Activated T-cell treated with anti-CD3 and anti-CD28 coated beads, Interleukin-2, amount 50 U/mL, for 24 hours (primary cell): ENCODE data around the gene GTF3C1.

Experiments used
- DNase-seq: peaks from one replicate; pipeline ENCODE4 v3.0.0-alpha.2; 2020
- H3K27ac Mint-ChIP-seq: 2 replicates; pipeline ENCODE4 v1.8.0; 2020; ENCODE audit warnings: mild to moderate bottlenecking, mixed read lengths
- H3K27me3 Mint-ChIP-seq: 2 replicates; pipeline ENCODE4 v1.8.0; 2020; ENCODE audit warnings: mixed read lengths
- H3K36me3 Mint-ChIP-seq: 2 replicates; pipeline ENCODE4 v1.8.0; 2020; ENCODE audit warnings: low read depth, mixed read lengths
- H3K4me1 Mint-ChIP-seq: 2 replicates; pipeline ENCODE4 v1.8.0; 2020; ENCODE audit warnings: low read depth, mixed read lengths
- H3K4me3 Mint-ChIP-seq: 2 replicates; pipeline ENCODE4 v1.8.0; 2020; ENCODE audit warnings: mild to moderate bottlenecking, moderate library complexity, mixed read lengths
- H3K9me3 Mint-ChIP-seq: 2 replicates; pipeline ENCODE4 v1.8.0; 2020; ENCODE audit warnings: mixed read lengths

Gene GTF3C1

DNA sequence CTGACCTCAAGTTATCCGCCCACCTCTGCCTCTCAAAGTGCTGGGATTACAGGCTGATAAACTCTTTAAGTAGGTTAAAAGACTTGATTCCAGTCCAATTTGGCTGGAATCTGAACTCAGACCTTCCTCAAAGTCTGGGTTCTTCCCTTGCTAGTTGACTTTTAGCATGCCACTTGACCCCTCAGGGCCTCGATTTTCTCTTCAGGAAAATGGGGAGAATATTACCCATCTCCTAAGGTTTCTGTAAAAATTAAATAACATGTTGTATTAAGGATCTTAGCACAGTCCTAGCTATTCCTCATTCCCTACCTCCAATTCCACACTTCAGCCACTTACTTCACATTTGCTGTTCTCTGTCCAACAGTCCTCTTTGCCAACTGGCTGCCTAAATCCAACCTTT lies 1.9 kb downstream of the GTF3C1 start:
- Mint-ChIP-seq H3K36me3 (peaks cover 43% of the 10 kb centered on the region), H3K27ac (no peak overlapping the region), H3K4me1 (peaks cover 39% of the 10 kb centered on the region), H3K9me3 (no peaks in the 10 kb centered on the region), H3K27me3 (no peaks in the 10 kb centered on the region), H3K4me3 (no peak overlapping the region)
- no peak for DNase-seq

DNA sequence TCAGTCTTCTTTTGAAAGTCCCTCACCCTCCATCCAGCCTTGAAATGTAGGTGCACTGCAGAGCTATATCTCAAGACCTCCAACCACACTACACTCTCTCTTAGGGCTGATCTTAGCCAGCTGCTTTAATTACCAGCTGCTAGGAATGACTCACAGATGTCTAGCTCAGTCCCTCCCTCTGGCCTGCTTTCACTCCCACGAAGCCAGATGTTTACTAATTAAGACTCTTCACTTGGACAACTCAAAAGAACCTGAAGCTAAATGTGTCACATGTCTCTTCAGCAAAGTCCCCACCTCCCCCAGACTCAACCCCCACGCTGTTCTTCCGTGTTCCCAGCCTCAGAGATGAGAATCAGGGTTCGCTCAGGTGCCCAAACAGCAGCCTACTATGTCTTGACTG lies 2.6 kb downstream of the GTF3C1 start:
- Mint-ChIP-seq H3K27ac (peak overlapping the region; percentile 9), H3K4me3 (peak overlapping the region; percentile 19), H3K9me3 (no peaks in the 10 kb centered on the region), H3K36me3 (peaks cover 50% of the 10 kb centered on the region), H3K4me1 (peaks cover 39% of the 10 kb centered on the region), H3K27me3 (no peaks in the 10 kb centered on the region)
- DNase-seq: no peak

DNA sequence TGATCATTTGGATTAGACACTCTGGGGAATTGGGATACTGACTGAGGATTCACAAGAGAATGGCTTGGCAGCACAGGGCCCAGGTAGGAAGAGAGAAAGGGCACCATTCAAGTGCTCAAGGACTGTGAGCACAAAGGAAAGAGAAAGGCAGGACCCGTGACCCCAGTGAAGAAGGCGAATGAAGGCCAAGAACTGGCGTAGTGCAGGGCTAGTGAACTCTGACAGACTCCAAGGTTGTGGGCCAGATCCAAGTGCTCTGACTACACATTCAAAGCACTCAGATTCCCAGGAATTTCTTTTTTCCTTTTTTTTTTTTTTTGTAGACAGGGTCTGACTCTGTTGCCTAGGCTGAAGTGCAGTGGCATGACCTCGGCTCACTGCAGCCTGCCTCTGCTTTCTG lies 5.0 kb downstream of the GTF3C1 start:
- Mint-ChIP-seq H3K4me1 (peaks cover 32% of the 10 kb centered on the region), H3K27me3 (no peaks in the 10 kb centered on the region), H3K36me3 (peaks cover 68% of the 10 kb centered on the region), H3K27ac (no peak overlapping the region), H3K4me3 (no peak overlapping the region), H3K9me3 (no peaks in the 10 kb centered on the region)
- no peak for DNase-seq

DNA sequence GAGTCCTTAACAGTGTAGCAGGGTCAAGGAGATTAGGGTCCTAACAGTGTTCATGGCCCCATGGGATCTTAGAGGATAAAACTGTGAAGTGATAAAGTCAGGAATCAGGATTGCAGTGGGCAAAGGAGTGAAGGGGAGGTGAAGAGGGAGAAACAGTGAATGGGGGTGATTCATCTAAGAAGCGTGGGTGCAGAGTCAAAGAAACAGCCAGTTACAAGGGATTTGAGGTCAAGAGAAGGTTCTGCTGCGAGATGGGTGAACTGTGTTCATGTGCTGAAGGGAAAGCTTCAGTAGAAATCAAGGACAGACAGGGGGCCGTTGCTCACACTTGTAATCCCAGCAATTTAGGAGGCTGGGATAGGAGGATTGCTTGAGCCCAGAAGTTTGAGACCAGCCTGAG lies 5.9 kb downstream of the GTF3C1 start:
- no peaks in the 10 kb centered on the region for H3K27me3 Mint-ChIP-seq
- H3K4me1 Mint-ChIP-seq: peaks cover 30% of the 10 kb centered on the region
- H3K4me3 Mint-ChIP-seq: no peak overlapping the region
- no peaks in the 10 kb centered on the region for H3K9me3 Mint-ChIP-seq
- no peak for DNase-seq
- peaks cover 72% of the 10 kb centered on the region for H3K36me3 Mint-ChIP-seq
- H3K27ac Mint-ChIP-seq: no peak overlapping the region

DNA sequence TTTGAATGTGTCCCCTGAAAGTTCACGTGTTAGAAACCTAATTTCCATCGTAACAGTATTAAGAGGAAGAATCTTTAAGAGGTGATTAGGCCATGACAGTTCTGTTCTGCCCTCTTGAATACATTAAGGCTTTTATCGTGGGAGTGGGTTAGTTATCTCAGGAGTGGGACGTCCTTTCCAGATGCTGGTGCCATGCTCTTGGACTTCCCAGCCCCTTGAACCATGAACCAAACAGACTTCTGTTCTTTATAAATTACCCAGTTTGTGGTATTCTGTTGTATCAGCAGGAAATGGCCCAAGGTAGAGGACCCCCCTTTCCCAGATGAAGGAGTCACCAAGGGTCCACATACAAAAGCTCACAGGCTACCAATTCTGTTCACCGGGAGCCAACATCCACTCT lies 10.1 kb downstream of the GTF3C1 start:
- Mint-ChIP-seq H3K9me3 (no peaks in the 10 kb centered on the region), H3K27me3 (no peaks in the 10 kb centered on the region), H3K4me3 (no peak overlapping the region), H3K4me1 (peaks cover 9% of the 10 kb centered on the region), H3K36me3 (peaks cover 94% of the 10 kb centered on the region), H3K27ac (no peak overlapping the region)
- DNase-seq: no peak

DNA sequence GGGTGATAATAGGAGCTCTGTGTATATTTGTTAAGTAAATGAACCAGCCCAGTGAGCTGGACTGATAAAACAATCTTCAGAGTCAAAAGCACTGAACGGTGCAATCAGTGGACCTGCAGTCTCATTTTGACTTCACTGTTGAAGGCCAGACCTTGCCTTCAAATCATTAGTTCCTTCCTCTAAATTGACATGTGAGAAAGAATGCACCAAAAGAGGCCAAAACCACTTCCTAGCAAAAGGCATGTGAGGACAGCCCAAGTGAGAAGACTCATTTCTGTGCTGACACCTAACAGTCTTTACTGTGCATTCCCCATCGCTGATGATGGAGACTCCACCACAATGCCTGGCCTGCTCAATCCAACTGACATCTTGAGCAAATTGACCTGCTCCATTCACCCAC lies 10.6 kb downstream of the GTF3C1 start:
- H3K4me3 Mint-ChIP-seq: no peak overlapping the region
- DNase-seq: no peak
- peaks cover 9% of the 10 kb centered on the region for H3K4me1 Mint-ChIP-seq
- no peaks in the 10 kb centered on the region for H3K9me3 Mint-ChIP-seq
- peaks cover 94% of the 10 kb centered on the region for H3K36me3 Mint-ChIP-seq
- H3K27me3 Mint-ChIP-seq: no peaks in the 10 kb centered on the region
- H3K27ac Mint-ChIP-seq: no peak overlapping the region

DNA sequence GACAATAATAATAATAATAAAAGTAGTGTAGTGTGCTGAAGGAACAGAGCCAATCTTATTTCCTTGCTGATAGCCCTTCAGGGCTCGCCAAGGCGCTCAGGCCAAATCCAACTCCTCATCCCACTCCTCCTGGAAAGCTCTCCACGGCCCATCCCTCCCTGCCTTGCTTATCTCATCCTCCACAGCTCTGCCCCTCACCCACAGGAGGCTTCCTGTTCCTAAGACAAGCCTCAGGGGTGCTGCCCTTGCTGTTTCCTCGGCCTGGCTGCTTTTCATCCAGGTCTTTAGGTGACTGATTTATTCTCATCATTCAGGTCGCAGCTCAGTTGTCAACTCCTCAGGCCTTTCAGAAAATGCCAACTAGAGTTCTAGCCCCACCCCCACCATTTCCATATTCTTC lies 11.2 kb downstream of the GTF3C1 start:
- peaks cover 94% of the 10 kb centered on the region for H3K36me3 Mint-ChIP-seq

DNA sequence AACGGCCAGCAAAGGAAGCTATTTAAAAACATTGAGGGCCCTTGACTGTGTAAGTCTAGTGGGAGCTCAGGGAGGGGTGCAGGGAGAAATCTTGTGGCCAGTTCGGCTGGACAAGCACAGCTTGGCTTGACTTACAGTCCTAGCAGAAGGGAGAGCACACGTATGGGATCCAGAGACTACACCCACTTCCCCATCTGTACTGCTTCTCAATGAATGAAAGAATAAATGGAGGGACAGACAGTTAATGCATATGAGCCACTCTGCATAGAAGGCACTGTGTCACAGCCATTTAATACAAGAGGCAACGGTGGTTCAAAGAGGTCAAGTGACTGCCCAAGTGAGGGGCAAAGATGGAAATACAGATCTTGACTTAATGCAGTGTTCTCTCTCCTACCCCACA lies 15.5 kb downstream of the GTF3C1 start:
- peaks cover 5% of the 10 kb centered on the region for H3K4me1 Mint-ChIP-seq
- no peaks in the 10 kb centered on the region for H3K27me3 Mint-ChIP-seq
- peaks cover 96% of the 10 kb centered on the region for H3K36me3 Mint-ChIP-seq
- H3K27ac Mint-ChIP-seq: no peak overlapping the region
- H3K4me3 Mint-ChIP-seq: no peak overlapping the region
- no peak for DNase-seq
- no peaks in the 10 kb centered on the region for H3K9me3 Mint-ChIP-seq

More for the DNA sequence above, 11.2 kb downstream of the GTF3C1 start:
- no peak for DNase-seq
- no peak overlapping the region for H3K27ac Mint-ChIP-seq
- H3K4me3 Mint-ChIP-seq: no peak overlapping the region
- H3K9me3 Mint-ChIP-seq: no peaks in the 10 kb centered on the region
- H3K27me3 Mint-ChIP-seq: no peaks in the 10 kb centered on the region
- H3K4me1 Mint-ChIP-seq: peaks cover 9% of the 10 kb centered on the region

DNA sequence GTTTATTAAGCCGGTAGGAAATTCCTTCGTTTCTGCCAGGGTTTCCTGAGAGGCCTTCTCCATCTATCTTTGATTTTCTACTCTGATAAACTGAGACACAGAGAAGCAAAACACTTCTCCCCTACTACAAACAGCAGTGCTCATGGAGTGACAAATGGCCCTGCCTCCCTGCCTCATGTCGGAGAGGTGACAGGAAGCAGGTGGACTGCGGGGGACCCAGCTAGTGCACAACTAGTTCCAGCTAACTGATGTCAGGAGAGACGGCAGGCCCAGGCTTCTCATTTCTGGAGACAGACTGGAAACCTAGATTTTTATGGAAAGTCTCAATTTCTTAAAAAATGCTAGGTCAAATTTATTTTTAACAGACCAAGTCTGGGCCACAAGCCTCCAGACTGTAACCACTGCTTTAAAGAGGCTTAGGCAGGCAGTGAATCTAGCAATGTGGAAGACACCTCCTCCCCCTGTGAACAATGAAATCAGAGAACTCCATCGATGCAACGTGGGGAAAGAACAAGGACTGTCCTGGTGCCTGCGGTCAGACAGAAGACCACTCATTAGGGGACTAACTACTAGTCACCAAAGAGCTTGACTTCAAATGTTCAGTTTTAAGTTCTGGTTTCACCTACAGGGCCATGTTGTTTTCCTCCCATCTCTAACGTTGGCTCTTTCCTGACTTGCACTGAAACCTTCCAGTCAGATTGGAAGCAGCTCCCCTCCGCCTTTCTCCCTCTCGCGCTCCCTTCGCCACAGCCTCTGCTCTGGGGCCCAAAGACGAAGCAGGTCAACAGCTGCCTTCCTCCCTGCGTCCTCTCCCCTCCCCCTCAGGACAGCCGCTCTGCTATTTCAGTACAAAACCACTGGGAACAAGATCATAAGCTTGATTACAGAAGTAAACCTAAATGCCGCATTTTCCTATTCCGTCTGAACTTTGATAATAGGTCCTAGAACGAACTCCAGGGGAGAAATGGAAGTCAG lies 17.6 kb downstream of the GTF3C1 start:
- H3K27ac Mint-ChIP-seq: peak overlapping the region; percentile 72
- H3K36me3 Mint-ChIP-seq: peaks cover 96% of the 10 kb centered on the region
- no peaks in the 10 kb centered on the region for H3K27me3 Mint-ChIP-seq
- DNase-seq: no peak
- H3K4me3 Mint-ChIP-seq: no peak overlapping the region
- H3K4me1 Mint-ChIP-seq: peaks cover 3% of the 10 kb centered on the region
- no peaks in the 10 kb centered on the region for H3K9me3 Mint-ChIP-seq

DNA sequence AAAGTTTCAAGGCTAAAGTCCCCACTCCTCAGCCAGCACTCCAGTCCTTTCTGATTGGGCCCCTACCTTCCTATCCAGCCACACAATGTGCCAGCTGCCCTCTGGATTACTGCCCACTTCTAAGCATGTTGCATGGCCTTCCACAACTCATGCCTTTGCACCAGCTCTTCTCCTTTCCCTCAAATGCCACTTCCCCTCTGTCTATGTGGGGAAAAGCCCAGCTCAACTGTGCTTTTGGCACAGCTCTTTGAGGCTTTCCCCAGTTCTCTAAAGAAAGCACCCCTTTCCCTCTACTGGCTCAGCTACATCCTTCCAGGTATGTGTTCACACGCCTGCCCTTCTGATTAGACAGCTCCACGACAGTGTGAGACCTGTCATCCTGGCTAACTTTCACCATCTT lies 18.5 kb downstream of the GTF3C1 start:
- H3K27me3 Mint-ChIP-seq: no peaks in the 10 kb centered on the region
- peaks cover 96% of the 10 kb centered on the region for H3K36me3 Mint-ChIP-seq
- peaks cover 3% of the 10 kb centered on the region for H3K4me1 Mint-ChIP-seq
- H3K9me3 Mint-ChIP-seq: no peaks in the 10 kb centered on the region
- no peak overlapping the region for H3K4me3 Mint-ChIP-seq
- H3K27ac Mint-ChIP-seq: peak overlapping the region; percentile 15
- DNase-seq: no peak

DNA sequence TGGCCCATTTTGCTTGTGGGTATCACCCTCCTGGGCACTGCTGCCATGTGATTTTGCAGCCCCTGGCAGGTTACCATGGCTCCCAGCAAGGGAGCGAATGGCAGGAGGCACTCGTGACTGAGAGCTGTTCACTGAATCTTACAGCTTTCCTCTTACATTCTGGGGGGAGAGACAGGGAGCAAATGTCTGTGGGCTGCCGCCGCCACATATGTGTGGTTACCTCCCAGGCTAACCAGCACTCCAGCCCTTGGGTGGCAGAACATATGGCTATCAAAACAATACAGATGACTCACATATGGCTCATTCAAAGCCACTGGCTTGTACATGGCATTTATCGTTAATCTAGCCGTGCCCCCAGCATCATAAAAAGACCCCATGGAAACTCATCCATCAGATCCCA lies 19.8 kb downstream of the GTF3C1 start:
- no peak overlapping the region for H3K4me3 Mint-ChIP-seq
- no peaks in the 10 kb centered on the region for H3K9me3 Mint-ChIP-seq
- DNase-seq: no peak
- H3K27ac Mint-ChIP-seq: no peak overlapping the region
- peaks cover 3% of the 10 kb centered on the region for H3K4me1 Mint-ChIP-seq
- H3K27me3 Mint-ChIP-seq: no peaks in the 10 kb centered on the region
- peaks cover 95% of the 10 kb centered on the region for H3K36me3 Mint-ChIP-seq

DNA sequence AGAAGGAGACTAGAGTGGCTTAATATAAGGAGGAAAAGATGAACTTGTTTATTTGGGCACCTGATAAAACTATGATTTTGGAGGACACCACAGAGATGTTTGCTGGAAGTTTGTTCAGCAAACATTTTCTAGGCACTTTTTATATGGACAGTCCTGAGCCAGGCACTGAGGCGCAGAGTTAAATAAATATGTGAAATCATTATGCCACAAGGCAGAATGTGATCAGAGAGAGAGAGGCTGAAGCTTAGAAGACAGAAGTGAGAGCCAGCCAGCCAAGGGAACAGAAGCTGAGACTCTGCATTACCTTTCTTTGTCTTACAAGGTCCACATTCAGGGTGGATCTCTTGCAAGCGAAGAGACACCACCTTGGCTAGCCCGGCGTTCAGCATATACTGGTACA lies 21.4 kb downstream of the GTF3C1 start:
- DNase-seq: no peak
- Mint-ChIP-seq H3K4me1 (peaks cover 3% of the 10 kb centered on the region), H3K4me3 (no peak overlapping the region), H3K27ac (no peak overlapping the region), H3K9me3 (no peaks in the 10 kb centered on the region), H3K27me3 (no peaks in the 10 kb centered on the region), H3K36me3 (peaks cover 98% of the 10 kb centered on the region)

DNA sequence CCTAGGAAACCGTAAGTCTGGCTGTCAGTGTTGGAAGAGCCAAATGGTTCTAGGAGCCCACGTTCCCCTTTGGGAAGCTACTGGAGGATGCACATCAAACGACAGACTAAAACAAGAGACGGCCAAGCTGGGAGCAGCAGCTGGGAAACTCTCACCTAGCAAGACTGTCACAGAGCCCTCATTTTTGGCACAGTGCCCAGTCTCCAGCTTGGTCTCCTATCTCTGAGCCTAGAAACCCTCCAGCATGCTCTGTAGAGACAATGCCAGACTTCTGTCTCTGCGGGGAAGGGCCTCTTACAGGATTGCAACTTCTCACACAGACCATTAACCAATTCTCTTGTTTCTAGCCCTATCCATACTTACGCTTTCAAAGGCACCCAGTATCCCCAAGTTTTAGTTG lies 23.5 kb downstream of the GTF3C1 start:
- Mint-ChIP-seq H3K4me1 (no peaks in the 10 kb centered on the region), H3K36me3 (peaks cover 95% of the 10 kb centered on the region), H3K4me3 (no peak overlapping the region)

DNA sequence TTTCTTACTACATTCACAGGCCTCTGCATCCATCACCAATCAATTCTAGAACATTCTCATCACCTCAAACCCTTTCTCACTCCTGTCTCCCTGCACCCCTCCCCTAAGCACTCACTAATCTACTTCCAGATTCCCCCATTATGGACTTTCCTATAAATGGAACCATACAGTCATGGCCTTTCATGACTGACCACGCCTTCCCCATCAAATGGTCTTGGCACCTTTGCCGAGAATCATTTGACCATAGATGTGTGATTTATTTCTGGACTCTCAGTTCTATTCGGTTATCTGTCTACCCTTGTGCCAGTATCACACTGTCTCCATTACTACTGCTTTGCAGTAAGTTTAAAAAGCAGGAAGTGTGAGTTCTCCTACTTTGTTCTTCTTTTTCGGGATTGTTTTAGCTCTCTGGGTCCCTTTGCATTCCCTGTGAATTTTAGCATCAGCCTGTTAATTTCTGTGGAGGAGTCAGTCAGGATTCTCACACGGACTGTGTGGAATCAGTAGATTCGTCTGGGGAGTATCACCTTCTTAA lies 27.5 kb downstream of the GTF3C1 start:
- H3K4me1 Mint-ChIP-seq: no peaks in the 10 kb centered on the region
- DNase-seq: no peak
- no peaks in the 10 kb centered on the region for H3K27me3 Mint-ChIP-seq
- H3K4me3 Mint-ChIP-seq: no peak overlapping the region
- no peak overlapping the region for H3K27ac Mint-ChIP-seq
- no peaks in the 10 kb centered on the region for H3K9me3 Mint-ChIP-seq
- H3K36me3 Mint-ChIP-seq: peaks cover 82% of the 10 kb centered on the region

More for the DNA sequence above, 23.5 kb downstream of the GTF3C1 start:
- Mint-ChIP-seq H3K27ac (no peak overlapping the region), H3K9me3 (no peaks in the 10 kb centered on the region), H3K27me3 (no peaks in the 10 kb centered on the region)
- no peak for DNase-seq

DNA sequence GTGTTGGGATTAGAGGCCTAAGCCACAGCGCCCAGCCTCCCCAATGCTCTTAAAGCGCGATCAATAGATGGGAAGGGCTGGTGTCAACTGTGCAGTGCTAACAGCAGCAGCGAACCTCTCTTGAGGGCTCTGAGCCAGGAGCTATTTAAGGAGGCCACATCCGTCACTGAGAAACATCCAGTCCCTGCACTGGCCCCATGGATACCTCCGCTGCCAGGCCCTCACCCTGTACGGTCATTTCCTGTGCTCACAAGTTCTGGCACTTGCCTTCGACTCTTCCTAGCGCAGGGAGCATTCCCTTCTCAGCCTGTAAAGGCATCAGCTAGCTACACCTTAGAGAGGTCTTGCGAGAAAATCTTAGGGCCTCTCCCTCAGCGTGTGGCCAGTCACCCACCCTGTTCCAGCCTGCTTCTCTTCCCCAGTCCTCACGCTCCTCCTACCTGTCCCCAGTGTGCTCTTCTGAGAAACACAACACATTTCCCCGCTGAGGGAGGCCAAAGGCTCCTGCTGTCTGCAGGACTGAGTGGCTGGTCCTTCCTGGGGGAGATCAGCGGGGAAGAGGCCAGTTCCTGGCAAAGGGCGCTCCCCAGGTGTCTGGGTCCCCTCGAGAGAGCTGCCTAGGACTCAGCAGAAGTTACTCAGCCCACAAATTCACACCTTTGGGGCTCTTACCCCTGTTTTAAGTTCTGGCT lies 28.6 kb downstream of the GTF3C1 start:
- DNase-seq: no peak
- Mint-ChIP-seq H3K9me3 (no peaks in the 10 kb centered on the region), H3K36me3 (peaks cover 83% of the 10 kb centered on the region), H3K4me1 (no peaks in the 10 kb centered on the region), H3K27me3 (no peaks in the 10 kb centered on the region), H3K4me3 (no peak overlapping the region), H3K27ac (no peak overlapping the region)
